ENCODE measurements around the gene HRC.

DNA sequence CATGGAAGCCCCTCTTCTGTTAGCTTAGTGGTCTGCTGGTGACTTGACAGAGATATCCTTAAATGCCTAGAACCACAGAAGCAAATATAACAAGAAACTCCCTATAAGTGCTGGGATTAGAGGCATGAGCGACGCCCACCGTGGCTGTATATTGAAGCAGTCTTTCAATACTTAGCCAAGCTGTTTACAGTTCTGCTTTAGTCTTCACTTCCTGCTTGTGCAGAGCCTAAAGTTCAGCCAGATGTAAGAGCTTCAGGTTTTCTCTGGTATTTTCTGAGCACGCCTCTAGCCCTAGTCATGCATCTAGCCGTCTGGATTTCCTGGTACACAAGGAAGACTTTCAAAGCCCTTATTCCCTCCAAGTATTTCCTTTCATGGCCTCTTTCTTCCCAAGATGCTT lies 30.9 kb upstream of the HRC start:
- TF ChIP-seq, protein P1, sequence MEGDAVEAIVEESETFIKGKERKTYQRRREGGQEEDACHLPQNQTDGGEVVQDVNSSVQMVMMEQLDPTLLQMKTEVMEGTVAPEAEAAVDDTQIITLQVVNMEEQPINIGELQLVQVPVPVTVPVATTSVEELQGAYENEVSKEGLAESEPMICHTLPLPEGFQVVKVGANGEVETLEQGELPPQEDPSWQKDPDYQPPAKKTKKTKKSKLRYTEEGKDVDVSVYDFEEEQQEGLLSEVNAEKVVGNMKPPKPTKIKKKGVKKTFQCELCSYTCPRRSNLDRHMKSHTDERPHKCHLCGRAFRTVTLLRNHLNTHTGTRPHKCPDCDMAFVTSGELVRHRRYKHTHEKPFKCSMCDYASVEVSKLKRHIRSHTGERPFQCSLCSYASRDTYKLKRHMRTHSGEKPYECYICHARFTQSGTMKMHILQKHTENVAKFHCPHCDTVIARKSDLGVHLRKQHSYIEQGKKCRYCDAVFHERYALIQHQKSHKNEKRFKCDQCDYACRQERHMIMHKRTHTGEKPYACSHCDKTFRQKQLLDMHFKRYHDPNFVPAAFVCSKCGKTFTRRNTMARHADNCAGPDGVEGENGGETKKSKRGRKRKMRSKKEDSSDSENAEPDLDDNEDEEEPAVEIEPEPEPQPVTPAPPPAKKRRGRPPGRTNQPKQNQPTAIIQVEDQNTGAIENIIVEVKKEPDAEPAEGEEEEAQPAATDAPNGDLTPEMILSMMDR (IDR thresholded peaks at IDR 0.05) = no peak
- no peak for TF ChIP-seq EP300 (IDR thresholded peaks at IDR 0.05)
- TF ChIP-seq POLR2AphosphoS5 (IDR thresholded peaks at IDR 0.05) = no peak

Data from suprapubic skin (tissue), 4 donors.